ENCODE measurements around the gene ACAD10.

ACAD10 gene

GRCh38 chr12:111780166-111780565 is 94.3 kb downstream of the ACAD10 start:
- no peak for DNase-seq

DNA sequence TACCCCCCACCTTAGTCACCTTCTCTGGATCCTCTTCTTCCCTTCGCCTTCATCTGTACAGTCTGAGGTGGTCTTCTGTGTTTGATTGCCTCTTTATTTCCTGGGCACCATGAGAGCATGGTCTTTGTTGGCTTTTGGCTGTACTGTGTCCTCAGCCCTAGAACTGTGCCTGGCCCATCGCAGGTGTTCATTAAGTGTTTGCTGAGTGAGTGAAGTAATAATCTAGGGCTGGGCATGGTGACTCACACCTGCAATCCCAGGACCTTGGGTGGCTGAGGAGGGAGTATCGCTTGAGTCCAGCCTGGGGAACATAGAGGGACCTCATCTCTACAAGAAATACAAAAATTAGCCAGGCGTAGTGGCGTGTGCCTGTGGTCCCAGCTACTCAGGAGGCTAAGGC is 94.8 kb downstream of the ACAD10 start:
- DNase-seq, result no peak

GRCh38 chr12:111781085-111781658 is 95.3 kb downstream of the ACAD10 start:
- DNase-seq, result no peak

- DNase-seq, result no peak
Measured at GRCh38 chr12:111783046-111783445, 97.2 kb downstream of the ACAD10 start.

GRCh38 chr12:111784953-111785352 is 99.1 kb downstream of the ACAD10 start:
- no peak for DNase-seq

GRCh38 chr12:111785651-111786050 is 99.8 kb downstream of the ACAD10 start:
- no peak for DNase-seq

- no peak for DNase-seq
Measured at GRCh38 chr12:111788178-111788654, 102.4 kb downstream of the ACAD10 start.

DNA sequence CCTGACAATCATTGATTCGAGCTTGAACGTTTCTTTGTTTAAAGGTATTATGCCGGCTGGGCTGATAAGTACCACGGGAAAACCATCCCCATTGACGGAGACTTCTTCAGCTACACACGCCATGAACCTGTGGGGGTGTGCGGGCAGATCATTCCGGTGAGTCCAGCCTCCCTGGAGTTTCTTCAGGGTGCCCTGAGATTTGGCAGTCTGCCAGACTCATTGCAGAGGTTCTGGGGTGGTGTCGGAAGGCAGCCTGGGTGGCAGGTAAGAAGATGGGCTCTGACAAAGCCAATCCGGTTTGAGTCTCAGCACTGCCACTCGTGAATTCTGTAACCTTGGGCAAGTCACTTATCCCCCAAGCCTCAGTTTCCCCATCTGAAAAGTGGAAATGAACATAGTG is 103.9 kb downstream of the ACAD10 start:
- no peak for DNase-seq

GRCh38 chr12:111791507-111791906 is 105.7 kb downstream of the ACAD10 start:
- DNase-seq, result no peak

DNA sequence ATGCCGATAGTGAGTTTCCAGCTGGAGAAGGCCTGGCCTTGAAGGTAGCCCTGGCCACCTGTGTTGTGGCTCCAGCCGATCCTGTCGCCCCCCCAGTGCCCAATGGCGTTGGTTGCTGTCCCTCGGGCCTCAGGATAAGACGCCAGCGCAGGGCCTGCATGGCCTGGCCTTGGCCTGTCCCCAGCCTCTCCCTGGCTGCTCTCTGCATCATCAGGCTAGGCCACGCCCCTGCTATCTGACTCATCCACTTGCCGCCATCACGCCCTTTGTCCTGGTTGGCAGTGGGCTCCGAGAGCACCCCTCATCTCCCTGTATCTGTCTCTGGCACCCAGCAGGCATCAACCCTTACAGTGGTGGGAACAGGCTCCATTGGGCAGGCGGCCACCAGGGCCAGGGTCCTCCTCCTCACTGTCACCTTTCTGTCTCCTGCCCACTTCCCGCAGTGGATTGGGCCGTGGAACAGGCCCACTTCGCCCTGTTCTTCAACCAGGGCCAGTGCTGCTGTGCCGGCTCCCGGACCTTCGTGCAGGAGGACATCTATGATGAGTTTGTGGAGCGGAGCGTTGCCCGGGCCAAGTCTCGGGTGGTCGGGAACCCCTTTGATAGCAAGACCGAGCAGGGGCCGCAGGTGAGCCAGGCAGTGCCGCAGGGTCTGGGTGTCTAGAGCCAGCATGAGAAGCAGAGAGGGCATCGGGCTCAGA is 106.5 kb downstream of the ACAD10 start:
- no peak for DNase-seq

DNA sequence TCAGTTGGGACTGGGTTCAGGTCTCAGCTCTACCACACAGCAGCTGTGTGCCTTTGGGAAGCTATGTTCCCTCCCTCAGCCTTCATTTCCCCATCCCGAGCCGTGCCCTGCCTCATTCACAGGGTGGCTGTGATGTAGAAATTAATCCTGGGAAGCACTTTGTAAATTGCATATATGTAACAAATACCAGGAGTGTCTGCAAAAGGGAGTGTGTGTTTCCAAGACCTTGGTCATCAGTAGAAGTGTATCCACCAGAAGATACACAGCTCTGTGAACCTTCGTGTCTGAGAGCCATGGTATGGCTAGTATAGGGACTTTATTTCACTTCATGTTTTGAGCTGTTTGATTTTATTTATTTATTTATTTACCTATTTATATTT is 107.0 kb downstream of the ACAD10 start:
- DNase-seq, result no peak

GRCh38 chr12:111798182-111798581 is 112.3 kb downstream of the ACAD10 start:
- no peak for DNase-seq

GRCh38 chr12:111799758-111800157 is 113.9 kb downstream of the ACAD10 start:
- DNase-seq, result no peak

DNA sequence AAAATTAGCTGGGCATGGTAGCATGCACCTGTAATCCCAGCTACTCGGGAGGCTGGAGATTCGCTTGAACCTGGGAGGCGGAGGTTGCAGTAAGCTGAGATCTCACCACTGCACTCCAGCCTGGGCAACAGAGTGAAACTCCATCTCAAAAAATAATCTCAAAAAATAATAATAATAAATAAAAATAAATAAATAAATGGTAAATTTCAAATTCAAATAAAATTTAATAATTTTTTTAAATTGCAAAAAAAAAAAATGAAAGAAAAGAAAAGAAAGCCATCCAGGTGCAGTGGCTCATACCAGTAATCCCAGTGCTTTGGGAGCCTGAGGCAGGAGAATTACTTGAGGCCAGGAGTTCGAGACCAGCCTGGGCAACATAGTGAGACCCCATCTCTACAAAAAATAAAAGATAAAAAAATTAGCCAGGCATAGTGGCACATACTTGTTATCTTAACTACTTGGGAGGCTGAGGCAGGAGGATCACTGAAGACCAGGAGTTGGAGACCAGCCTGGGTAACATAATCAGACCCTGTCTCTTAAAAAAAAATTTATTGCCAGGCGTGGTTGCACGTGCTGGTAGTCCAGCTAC is 117.3 kb downstream of the ACAD10 start:
- no peak for DNase-seq

- DNase-seq, result no peak
Measured at GRCh38 chr12:111803851-111804250, 118.0 kb downstream of the ACAD10 start.

- no peak for DNase-seq
Measured at GRCh38 chr12:111806304-111806703, 120.5 kb downstream of the ACAD10 start.

Measured in CD4-positive, alpha-beta T cell treated with Interferon alpha-2 for 1 hour (primary cell).